ENCODE measurements around the gene MAPKAPK2.
"Not testable (repeated sequence)": the region's sequence is repeated elsewhere in the genome, so short reads cannot be mapped to it uniquely, and the experiment has no call there.

The MAPKAPK2 gene

DNA sequence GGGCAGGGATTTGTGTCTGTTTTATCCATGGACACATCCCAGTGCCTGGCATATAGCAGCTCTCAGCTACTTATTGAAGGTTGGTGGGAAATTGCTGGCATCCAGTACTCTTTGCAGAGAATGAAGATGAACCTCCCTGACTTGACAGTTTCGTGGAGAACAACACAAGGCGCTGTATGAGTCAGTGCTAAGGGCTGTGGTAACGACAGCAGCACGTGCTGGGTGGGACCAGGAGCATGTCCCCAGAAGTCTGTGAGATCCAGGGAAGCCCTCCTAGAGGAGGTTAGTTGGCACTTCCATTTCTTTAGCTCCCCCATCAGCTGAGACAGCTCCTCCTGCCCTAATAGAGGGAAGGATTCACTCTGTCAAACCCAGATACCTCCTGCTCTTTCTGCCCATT lies 60.0 kb downstream of the MAPKAPK2 start:
- no peak for DNase-seq (ENCODE audit: low read depth)

DNA sequence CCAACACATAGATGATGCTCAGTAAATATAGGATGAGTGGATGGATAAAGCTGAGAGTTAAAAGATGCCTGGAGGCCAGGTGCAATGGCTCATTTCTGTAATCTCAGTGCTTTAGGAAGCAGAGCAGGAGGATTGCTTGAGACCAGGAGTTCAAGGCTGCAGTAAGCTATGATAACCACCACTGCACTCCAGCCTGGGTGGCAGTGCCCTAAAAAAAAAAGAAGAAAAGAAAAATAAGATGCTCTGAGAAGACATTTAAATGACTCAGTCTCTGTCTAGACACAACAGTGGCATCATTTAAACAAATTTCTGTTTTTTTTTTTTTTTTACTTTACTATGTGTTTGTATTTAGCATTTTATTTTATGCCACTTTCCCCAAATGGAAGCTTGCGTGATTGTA lies 60.6 kb downstream of the MAPKAPK2 start:
- DNase-seq (ENCODE audit: low read depth): no peak

DNA sequence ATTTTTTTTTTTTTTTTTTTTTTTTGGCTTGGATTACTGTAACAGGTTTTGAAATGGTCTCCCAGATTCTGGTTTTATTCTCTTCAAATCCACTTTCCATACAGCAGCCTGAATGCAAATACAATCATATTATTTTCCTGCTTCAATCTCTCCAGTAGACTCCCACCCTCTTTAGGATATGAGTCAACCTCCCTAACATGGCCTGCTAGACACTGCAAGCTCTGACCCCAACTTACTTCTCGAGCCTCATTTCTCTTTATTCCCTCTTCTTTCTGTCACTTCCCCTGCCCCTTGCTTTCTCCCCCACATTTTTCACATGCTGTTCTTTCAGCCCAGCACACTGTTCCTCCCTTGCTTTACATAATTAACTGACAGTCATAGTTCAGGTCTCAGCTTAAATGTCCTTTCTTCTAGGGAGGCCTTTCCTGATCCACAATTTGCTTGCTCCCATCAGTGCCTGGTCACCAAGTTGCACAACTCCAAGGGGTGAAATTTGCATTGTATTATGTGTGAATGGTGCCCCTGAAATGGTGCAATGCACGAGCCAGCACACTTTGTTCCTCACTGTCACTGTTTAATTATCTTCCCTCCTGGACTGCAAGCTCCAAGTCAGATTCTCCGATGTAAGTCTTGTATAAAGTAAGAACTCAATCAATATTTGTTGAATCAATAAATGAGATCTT lies 63.8 kb downstream of the MAPKAPK2 start:
- no peak for DNase-seq (ENCODE audit: low read depth)

DNA sequence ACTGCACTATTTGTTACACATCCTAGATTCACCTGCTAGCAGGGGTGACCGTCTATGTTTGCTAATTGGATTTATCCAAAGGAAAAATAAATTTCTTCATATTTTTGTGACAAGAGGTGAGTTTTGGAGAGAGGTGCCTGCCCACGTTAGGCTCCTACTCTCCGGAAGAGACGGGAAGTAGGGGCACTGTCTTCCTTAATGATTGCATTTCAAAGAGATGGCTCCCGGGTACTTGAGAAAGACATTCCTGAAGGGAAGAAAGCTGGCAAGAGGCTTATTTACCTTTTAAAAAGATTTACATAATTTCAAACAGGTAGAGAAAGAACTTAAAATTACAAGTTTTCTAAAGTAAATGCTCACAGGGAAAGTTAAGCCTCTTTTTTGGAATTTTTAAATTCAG lies 67.2 kb downstream of the MAPKAPK2 start:
- no peak for DNase-seq (ENCODE audit: low read depth)

- no peak for DNase-seq (ENCODE audit: low read depth)
Observed at GRCh38 chr1:206752481-206752880, 67.8 kb downstream of the MAPKAPK2 start.

- DNase-seq (ENCODE audit: low read depth): no peak
Observed at GRCh38 chr1:206753141-206753540, 68.4 kb downstream of the MAPKAPK2 start.

DNA sequence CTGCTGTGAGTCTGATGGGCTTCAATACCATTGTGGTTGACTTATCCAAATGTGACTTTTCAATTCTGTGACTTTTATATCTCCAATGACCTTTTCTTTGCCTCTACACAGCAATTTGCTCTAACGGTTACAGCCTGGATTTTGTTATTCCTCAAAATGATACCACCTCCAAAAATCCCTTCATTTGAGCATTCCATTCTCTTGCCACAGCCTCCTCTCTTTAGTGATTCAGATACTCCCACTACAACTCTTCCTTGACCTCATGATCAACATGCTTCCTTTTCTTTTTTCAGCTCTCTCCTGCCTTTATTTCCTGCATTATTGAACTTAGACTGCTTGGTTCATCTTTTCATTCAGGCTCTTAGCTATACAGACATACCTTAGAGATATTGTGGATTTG lies 69.3 kb downstream of the MAPKAPK2 start:
- DNase-seq (ENCODE audit: low read depth): no peak

DNA sequence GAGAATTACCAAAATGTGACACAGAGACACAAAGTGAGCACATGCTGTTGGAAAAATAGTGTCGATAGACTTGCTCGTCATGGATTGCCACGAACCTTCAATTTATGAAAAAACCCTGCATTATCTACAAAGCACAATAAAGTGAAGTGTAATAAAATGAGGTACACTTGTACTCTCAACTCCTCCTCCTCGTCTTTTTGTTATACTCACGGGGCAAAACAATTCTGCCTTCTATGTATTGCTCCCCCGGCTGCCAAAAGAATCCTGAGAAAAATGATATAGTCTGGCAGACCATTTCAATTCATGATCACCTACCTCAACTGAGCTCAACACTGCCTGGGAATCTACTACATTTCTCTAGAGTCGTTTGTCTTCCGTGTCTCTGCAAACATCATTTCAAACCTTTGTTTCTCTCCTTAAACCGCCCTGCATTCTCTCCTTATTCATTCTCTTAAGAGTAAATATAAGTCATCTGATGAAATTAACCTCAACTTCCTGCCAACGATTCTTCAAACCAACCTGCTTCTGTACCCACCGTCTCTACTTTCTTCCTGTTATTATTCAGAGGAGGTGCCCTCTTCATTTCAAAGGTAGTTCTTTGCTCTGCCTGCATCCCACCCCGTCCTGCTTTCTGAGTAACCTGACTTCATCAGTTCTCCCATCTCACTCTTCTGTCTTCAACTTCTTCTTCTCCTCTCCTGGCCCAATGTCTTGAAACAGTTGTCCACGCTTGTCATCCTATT lies 73.0 kb downstream of the MAPKAPK2 start:
- DNase-seq (ENCODE audit: low read depth): no peak

DNA sequence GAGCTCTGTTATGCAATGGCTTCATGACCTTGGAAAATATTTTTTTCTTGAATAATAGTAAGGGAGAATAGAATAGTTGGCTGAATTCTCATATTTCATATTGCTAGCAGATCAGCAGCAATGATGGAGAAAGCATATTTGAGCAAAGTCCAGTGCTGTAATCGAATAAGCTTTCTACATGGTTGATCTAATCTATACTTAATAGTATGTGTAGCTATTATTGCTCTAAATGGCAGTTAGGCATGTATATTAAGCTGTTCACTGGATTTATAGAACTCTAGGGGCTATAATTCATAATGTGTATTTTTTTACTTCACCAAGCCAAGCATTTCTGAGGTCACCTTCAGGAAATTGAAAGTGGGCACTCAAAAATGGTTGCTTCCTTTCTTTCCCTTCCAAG lies 75.9 kb downstream of the MAPKAPK2 start:
- no peak for DNase-seq (ENCODE audit: low read depth)

DNA sequence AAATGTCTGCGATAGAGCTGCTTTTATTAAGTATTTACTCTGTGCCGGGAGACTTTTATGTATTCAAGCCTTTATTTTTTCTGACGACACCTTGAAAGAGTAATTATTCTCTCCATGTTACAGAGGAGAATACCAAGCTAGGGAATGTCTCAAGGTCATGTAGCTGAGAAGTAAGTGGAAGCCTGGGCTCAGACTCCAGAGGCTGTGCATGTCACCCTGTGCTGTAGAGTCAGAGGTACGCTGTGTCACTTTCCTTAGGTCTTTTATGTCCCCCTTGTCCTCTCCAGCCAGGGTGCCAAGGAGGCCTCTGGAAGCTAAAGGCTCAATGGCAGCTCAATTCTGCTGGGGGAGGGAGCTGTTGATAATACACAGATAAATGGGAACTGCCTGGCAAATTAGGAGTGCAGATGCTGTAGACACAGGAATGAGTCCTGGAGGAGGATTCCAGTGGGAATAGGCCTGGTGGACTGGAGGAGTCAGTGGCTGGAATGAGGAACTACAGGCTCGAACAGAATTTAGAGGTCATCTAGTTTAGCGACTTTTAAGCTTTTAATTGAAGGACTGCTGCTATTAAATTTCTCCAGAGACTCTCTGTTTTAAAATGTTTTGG lies 76.6 kb downstream of the MAPKAPK2 start:
- no peak for DNase-seq (ENCODE audit: low read depth)

GRCh38 chr1:206762741-206763364 lies 78.1 kb downstream of the MAPKAPK2 start:
- DNase-seq (ENCODE audit: low read depth): not testable (repeated sequence)

- DNase-seq (ENCODE audit: low read depth): not testable (repeated sequence)
Observed at GRCh38 chr1:206765771-206766170, 81.1 kb downstream of the MAPKAPK2 start.

GRCh38 chr1:206766251-206766856 lies 81.6 kb downstream of the MAPKAPK2 start:
- peak; percentile 37 for DNase-seq (ENCODE audit: low read depth)

DNA sequence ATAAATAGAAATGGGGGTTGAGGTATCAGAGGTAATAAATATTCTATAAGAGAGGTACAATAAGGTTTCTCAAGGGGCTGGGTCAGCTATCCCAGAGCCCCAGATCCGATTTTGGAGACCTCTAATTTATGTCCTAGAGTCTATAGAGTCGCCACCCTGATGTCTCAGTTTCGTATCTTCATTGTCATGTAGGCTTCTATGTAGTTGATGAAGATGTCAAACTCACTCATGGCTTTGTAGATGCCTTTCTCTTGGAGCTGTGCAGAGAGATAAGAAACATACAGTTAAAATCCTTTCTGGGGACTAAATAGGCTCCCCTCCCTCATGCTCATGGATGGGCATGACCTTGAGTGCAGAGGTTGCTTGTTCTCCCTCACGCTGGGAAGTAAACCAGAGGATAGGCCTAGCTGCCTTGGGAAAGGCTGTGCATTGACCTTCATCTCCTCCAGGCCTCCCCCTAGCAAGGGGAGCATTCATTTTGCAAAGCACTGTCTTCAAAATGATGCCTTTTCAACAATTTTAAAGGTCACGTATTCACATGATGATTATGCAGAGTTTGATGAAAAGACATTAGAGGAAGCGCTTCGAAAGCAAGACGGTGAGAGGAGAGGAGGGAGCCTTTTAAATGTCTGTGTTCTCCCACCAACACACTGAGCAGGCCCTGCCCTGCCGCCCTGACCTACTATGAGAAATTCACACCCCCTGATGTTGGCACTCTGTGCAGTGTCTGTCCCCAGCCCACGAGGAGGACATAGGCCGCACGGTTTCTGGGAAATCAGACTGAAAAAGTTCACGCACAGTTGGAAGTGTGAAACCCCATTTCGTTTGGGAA lies 84.0 kb downstream of the MAPKAPK2 start:
- DNase-seq (ENCODE audit: low read depth): no peak

- DNase-seq (ENCODE audit: low read depth): no peak
Observed at GRCh38 chr1:206769304-206769731, 84.6 kb downstream of the MAPKAPK2 start.

- DNase-seq (ENCODE audit: low read depth): no peak
Observed at GRCh38 chr1:206770531-206771337, 86.0 kb downstream of the MAPKAPK2 start, which contains the start of gene IL19. Gene IL19, plus strand, starts transcription at chr1:206770773. Its CDS starts 65,890 bp downstream, at chr1:206836663.

DNA sequence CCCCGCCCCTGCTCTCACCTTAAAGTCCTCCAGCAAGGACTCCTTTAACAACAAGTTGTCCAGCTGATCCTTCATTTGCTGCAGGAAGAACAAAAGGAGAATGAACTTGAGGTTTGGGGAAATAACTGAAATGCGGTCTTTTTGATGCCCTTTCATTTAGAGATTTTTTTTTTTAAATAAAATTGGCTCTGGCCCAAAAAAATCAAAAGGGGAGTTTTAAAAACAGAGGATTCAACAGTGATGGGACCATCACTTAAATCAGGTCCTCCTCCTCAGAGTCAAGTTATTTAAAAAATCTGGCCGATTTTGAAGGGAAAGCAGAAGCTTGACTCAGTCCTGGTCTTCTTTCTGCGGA lies 86.6 kb downstream of the MAPKAPK2 start:
- no peak for DNase-seq (ENCODE audit: low read depth)

DNA sequence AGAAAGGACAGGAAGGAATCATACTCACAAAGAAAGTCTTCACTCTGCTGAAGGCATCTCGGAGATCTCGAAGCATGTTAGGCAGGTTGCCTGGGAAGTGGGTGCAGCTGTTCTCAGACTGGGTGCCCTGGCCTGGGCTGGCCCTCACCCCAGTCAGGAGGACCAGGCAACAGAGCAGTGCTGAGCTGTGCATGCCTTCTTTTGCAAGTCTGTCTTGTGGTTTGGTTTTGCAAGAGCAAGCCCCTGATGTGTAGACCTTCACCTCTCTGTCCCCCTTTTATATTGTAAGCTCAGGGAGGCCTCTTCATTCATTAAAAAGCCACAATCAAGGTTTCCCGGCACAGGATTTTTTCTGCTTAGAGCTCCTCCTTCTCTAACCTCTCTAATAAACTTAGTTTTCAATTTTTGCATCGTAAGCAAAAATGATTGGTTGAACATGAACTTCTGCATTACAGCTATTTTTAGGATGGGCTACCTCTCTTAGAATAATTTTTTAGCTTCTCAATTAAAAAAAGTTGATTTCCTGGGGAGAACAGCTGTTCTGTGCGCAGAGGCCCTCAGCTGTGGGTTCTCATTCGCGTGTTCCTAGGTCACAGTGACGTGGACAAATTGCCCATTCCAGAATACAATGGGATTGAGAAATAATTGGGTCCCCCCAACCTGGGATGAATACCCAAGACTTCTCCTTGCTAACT lies 87.7 kb downstream of the MAPKAPK2 start, which contains the start of gene IL10:
Gene IL10 (minus strand): TSS at position 252 of the 695 bp plus-strand sequence. CDS start 59 bp downstream, at position 193.
- no peak for DNase-seq (ENCODE audit: low read depth)

DNA sequence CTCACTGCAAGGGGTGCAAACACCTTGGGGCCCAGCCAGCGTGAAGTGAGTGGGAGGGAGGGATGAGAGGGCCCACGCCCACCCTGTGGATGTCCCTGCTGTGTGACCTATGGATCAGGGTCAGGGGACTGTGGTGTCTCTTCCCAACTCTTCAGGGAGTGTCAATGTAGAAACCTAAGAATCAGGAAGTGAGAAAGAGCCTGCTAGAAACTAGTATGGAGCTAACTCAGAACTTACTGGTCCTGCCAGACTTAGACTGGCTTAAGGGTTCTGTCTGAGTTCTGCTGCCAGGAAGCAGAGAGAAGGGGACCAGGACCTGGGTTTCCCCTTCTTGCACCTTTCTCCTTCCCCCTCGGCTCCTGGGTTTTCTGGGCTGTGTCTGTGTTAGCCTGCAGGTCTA lies 89.4 kb downstream of the MAPKAPK2 start:
- no peak for DNase-seq (ENCODE audit: low read depth)

DNA sequence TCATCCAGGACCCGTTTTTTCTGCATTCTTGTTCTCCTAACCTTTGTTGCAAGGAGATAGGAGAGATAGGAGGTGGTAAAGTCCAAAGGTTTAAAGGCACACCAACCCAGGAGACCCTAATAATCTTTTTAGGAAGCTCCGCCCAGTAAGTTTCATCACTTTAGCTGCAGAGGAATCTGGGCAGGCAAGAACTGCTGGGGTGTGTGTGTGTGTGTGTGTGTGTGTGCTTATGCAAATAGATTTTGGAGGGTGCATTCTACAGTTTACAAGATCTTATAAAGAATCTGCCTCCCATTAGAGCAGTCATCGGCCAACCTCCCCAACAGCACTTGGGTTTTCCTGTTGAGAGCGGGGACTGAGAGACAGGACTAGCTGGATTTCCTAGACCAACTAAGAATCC lies 91.5 kb downstream of the MAPKAPK2 start:
- DNase-seq (ENCODE audit: low read depth): no peak

Measured in stimulated activated CD8-positive, alpha-beta memory T cell treated with anti-CD3 and anti-CD28 coated beads, Interleukin-7, amount 100 ng/mL, for 24 hours (primary cell).